Neuron (in vitro differentiated cells): ENCODE measurements around the gene RASSF7.

Source experiments
- H2AFZ ChIP-seq: one replicate; pipeline ENCODE4 v1.6.1; 2013; ENCODE audit warnings: low read depth, mild to moderate bottlenecking, inconsistent platforms, low read length, moderate library complexity
- H3K27me3 ChIP-seq: one replicate; pipeline ENCODE4 v1.6.1; 2013; ENCODE audit warnings: low read length; ENCODE audit not compliant: insufficient read depth
- H3K36me3 ChIP-seq: one replicate; pipeline ENCODE4 v1.6.1; 2013; ENCODE audit warnings: low read length; ENCODE audit not compliant: insufficient read depth
- H3K4me1 ChIP-seq: one replicate; pipeline ENCODE4 v1.6.1; 2013; ENCODE audit warnings: low read length; ENCODE audit not compliant: insufficient read depth
- H3K4me3 ChIP-seq: 2 replicates; pipeline ENCODE4 v1.5.1; 2013; ENCODE audit warnings: mild to moderate bottlenecking, low read length, moderate library complexity
- H3K9me3 ChIP-seq: one replicate; pipeline ENCODE4 v1.6.1; 2013; ENCODE audit warnings: low read length

The RASSF7 gene

DNA sequence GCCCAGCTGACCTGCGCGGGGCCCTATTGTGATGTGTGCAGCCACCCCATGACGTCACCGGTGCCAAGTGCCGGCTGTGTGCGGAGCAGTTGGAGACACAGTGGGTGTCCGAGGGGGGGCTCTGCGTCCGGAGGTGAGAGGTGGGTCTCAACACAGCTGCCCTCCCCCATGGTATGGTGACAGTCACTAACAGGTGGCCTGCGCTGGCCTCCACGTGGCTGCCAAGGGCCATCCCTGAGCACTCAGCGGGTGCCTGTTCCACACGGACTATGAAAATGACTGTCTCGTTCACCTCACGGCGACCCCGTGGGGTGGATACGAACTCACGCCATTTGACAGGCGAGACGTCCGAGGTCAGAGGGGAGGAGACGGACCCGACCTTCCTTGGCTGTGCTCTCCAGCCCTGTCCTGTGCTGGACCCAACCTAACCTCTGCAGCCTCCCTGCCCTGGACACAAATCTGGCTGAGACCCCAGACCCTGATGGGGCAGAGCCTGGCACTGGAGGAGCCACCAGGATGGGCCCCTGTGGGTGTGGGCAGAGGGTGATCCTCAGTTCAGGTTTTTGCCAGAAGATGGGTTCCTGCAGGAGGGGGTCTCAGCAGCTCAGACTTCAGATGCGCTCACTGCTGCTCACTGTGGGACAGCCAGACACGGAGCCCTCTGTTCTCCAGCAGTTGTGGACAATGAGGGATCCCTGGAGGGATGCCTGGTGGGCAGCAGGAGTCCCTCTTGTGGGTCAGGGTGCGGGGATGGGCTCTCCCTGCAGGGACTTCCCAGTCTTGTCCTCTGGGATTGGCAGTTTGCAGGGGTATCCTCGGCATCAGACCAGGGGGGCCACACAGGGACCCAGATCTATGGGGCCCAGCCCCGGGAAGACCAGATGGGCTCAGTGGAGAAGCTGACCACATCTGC is 31.7 kb upstream of the RASSF7 start:
- Histone ChIP-seq H3K4me3 (no peak overlapping the region), H3K9me3 (no peaks in the 10 kb centered on the region)

DNA sequence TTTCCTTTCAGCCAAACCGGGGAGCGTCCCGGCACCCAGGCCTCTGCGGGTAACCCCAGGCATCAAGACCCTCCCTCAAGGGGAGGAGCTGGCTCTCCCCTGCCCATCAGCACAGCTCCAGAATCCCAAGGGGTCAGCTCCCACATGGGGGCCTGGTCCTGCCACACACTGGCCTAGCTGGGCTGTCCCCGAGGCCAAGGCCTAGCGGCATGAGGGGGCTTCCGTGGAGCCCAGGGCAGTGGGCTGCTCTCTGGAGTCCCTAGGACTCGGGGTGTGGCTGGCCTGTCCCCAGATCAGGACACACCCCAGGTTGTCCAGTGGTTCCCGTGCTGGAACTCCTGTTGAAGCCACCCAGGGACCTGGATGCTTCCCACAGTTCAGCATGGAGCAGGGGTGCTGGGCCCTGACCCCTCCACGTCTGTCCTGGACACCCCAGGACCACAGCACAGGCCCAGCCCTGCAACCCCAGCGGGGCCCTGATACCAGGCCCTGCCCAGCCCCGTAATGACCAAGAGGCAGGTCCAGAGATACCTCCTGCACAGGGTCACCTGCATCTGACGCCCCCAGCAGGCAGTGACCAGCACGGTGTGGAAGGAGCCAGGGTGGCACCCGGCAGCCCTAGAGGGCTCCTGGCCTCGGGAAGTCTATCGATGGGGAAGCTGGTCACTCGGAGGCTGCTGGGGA is 30.9 kb upstream of the RASSF7 start:
- Histone ChIP-seq H3K4me3 (no peak overlapping the region), H3K36me3 (peaks cover 30% of the 10 kb centered on the region), H3K27me3 (no peaks in the 10 kb centered on the region), H2AFZ (no peak overlapping the region), H3K4me1 (peaks cover 8% of the 10 kb centered on the region), H3K9me3 (no peaks in the 10 kb centered on the region)

More for the DNA sequence above, 31.7 kb upstream of the RASSF7 start:
- no peaks in the 10 kb centered on the region for H3K27me3 ChIP-seq
- H3K4me1 ChIP-seq, result peaks cover 2% of the 10 kb centered on the region
- H2AFZ ChIP-seq, result no peak overlapping the region
- peaks cover 30% of the 10 kb centered on the region for H3K36me3 ChIP-seq

DNA sequence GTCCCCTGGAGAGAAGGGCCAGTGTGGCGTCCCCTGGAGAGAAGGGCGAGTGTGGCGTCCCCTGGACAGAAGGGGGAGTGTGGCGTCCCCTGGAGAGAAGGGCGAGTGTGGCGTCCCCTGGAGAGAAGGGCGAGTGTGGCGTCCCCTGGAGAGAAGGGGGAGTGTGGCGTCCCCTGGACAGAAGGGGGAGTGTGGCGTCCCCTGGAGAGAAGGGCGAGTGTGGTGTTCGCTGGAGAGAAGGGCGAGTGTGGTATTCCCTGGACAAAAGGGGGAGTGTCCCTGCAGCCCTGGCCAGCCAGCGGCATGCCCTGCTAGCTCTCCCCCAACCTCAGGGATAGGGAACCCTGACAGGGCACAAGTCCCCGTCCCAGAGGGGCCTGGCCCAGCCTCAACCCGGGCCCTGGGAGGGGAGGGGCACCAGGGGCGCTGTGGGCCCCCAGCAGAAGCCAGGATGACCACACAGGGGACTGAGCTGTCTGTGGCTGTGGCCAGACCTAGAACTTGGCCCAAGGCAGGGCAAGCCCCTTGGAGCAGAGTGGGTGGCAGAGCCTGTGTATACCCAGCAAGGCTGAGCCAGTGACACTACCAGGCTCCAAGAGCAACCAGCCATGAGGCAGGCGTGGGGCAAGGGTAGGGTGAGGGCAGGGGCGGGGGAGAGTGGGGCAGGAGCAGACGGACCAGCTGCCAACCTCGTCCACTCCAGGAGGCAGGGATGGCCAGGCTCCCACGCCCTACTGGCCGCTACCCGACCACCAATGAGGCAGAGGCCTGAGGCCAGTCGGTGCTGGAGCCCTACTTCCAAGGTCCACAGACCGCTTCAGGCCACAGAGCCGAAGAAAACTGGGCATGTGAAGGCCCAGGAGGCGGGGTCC is 29.6 kb upstream of the RASSF7 start:
- Histone ChIP-seq H3K9me3 (no peaks in the 10 kb centered on the region), H3K4me1 (peaks cover 8% of the 10 kb centered on the region), H3K36me3 (peaks cover 30% of the 10 kb centered on the region), H3K27me3 (no peaks in the 10 kb centered on the region), H3K4me3 (no peak overlapping the region), H2AFZ (no peak overlapping the region)

DNA sequence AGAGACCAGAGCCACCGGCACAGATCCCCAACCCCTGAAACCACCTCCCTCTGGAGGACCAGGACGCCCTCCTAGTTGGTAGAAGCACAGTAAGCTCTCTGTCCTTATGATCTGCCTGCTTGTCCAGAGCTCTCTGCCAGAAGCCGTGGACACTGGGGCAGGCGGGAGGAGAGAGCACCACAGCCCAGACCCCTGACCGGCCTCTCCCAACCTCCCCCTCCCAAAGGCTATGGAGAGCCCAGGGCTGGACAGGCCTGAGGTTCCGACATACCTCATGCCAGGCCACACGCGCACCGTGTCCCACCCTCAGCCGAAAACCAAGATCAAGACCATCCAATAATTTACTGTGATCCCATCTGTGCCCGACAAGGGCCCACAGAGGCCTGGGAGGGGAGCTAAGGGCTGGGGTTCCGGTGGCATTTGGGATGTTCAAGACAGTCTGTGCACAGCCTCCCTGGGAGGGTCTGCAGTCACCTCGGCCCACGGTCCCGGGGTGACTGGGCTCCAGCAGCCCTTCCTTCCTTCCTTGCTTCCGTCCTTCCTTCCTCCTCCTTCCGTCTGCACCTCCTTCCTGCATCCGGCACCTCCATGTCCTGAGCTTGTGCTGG is 28.7 kb upstream of the RASSF7 start:
- Histone ChIP-seq H3K36me3 (peaks cover 30% of the 10 kb centered on the region), H2AFZ (no peak overlapping the region), H3K4me3 (no peak overlapping the region)

DNA sequence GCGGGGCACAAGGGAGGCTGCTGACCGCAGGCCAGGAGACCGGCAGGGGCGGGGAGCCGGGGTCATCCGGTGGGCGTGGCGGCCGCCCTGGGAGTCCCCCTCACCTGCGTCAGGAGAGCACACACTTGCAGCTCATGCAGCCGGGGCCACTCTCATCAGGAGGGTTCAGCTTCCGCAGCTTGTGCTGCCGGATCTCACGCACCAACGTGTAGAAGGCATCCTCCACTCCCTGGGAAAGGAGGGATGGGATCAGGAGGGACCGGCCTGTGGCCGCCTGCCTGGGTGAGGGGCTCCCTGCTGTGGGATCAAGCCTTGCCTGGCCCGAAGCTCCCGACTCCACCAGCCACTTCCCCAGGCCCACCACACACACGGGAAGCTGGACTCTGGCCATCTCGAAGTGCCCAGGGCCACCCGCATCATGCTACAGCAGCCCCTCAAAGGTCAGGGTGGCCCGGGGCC is 28.2 kb upstream of the RASSF7 start:
- Histone ChIP-seq H2AFZ (no peak overlapping the region), H3K9me3 (no peaks in the 10 kb centered on the region), H3K27me3 (no peaks in the 10 kb centered on the region), H3K4me3 (no peak overlapping the region), H3K4me1 (peaks cover 15% of the 10 kb centered on the region), H3K36me3 (peaks cover 30% of the 10 kb centered on the region)

More for the DNA sequence above, 28.7 kb upstream of the RASSF7 start:
- Histone ChIP-seq H3K27me3 (no peaks in the 10 kb centered on the region), H3K4me1 (peaks cover 10% of the 10 kb centered on the region), H3K9me3 (no peaks in the 10 kb centered on the region)

DNA sequence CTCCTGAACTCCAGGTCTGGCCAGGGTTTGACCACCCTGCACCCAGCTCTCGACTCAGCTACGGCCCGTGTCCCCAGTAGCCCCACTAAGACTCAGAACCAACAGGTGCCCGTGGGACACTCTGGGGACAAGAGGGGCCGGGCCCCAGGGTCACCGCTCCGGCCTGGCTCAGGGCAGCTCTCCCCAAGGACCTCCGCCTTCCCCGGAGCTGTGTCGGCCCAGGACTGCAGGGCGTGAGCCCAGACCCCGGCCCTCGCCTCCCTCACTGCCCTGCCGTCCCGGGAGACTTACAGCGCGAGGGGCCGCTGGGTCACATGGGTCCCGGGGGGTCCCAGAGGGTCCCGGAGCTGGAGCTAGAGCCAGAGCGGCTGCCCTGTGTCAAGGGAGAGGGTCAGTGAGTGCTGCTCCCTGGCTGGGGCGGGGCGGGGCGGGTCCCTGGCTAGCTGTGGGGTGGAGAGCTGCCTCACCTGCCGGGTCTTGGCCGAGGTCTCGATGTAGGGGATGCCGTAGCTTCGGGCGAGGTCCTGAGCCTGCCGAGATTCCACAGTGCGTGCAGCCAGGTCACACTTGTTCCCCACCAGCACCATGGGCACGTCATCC is 27.7 kb upstream of the RASSF7 start:
- no peak overlapping the region for H2AFZ ChIP-seq
- H3K4me1 ChIP-seq, result peaks cover 18% of the 10 kb centered on the region
- H3K36me3 ChIP-seq, result peaks cover 30% of the 10 kb centered on the region
- H3K27me3 ChIP-seq, result no peaks in the 10 kb centered on the region
- H3K4me3 ChIP-seq, result no peak overlapping the region
- no peaks in the 10 kb centered on the region for H3K9me3 ChIP-seq

DNA sequence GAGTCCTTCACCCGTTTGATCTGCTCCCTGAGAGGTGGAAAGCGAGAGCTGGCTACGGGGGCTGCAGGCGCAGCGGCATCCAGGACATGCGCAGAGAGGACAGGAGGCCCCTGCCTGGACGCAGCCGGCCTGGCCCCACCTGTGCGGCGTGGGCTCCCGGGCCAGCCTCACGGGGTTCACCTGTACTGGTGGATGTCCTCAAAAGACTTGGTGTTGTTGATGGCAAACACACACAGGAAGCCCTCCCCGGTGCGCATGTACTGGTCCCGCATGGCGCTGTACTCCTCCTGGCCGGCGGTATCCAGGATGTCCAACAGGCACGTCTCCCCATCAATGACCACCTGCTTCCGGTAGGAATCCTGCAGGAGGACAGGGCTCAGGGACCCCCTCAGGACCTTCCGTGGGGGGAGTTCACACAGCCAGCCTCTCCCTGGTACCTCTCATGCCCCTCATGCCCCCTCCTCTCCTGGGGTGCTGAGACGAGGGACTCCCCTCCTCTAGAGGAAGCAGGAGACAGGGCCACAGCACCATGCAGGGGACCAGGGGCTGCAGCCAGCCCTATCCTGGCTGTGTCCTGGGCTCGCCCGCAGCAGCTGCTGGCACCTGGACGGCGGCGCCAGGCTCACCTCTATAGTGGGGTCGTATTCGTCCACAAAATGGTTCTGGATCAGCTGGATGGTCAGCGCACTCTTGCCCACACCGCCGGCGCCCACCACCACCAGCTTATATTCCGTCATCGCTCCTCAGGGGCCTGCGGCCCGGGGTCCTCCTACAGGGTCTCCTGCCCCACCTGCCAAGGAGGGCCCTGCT is 27.0 kb upstream of the RASSF7 start:
- peak overlapping the region; percentile 91 for H3K4me3 ChIP-seq
- no peak overlapping the region for H2AFZ ChIP-seq
- H3K27me3 ChIP-seq, result no peaks in the 10 kb centered on the region
- H3K9me3 ChIP-seq, result no peaks in the 10 kb centered on the region
- H3K36me3 ChIP-seq, result peaks cover 30% of the 10 kb centered on the region
- peaks cover 18% of the 10 kb centered on the region for H3K4me1 ChIP-seq

DNA sequence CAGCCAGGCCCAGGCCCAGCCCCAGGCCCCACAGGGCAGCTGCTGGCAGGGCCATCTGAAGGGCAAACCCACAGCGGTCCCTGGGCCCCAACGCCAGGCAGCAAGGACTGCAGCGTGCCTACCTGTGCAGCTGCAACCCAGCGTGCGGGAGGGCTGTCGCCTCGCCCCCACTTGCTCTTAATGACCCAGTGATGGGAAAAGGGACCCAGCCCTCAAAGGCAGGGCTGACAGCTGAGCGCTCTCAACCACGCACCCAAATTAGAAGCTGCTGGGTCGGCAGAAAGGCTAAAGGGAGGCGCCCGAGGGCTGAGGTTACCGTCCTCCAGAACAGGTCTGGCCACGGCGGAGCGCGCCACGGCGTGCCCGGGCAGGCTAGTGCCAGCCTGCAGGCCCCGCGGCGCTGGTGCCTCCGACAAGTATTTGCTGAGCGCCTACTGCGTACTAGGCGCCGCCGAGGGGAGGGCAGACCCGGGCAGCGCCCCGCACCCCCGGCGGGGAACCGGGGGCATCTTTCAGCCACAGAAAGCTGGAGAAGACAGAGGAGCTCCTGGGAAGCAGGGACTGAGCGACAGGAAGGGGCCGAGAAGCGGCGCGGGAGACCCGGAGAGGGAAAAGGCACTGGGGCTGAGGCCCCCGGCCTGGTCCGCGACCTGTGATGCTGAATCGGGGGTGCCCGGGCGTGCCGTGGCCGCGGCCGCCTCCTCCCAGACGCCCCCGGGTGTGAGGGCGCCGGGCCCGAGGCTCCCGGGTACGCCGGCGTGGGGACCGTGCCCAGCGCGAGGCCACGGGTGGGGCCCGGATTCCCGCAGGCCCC is 26.2 kb upstream of the RASSF7 start:
- Histone ChIP-seq H2AFZ (no peak overlapping the region), H3K4me1 (peaks cover 18% of the 10 kb centered on the region), H3K27me3 (no peaks in the 10 kb centered on the region), H3K4me3 (peak overlapping the region; percentile 91), H3K36me3 (peaks cover 30% of the 10 kb centered on the region), H3K9me3 (no peaks in the 10 kb centered on the region)

DNA sequence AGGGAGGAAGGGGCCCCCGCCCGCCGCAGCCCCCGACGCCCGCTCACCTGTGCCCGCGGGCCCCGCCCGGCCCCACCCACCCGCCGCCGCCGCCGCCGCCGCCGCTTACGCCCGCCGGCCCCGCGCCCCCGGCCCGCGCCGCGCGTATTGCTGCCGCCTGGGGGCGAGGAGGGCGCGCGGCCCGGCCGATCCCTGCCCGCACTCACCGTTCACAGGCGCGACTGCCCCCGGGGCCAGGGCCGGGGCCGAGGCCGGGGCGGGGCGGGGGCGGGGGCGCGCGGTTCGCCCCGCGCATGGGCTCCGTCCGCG is 25.6 kb upstream of the RASSF7 start:
- Histone ChIP-seq H3K36me3 (peaks cover 29% of the 10 kb centered on the region), H3K4me1 (peaks cover 18% of the 10 kb centered on the region), H3K9me3 (no peaks in the 10 kb centered on the region), H2AFZ (no peak overlapping the region), H3K4me3 (peak overlapping the region; percentile 91), H3K27me3 (no peaks in the 10 kb centered on the region)

DNA sequence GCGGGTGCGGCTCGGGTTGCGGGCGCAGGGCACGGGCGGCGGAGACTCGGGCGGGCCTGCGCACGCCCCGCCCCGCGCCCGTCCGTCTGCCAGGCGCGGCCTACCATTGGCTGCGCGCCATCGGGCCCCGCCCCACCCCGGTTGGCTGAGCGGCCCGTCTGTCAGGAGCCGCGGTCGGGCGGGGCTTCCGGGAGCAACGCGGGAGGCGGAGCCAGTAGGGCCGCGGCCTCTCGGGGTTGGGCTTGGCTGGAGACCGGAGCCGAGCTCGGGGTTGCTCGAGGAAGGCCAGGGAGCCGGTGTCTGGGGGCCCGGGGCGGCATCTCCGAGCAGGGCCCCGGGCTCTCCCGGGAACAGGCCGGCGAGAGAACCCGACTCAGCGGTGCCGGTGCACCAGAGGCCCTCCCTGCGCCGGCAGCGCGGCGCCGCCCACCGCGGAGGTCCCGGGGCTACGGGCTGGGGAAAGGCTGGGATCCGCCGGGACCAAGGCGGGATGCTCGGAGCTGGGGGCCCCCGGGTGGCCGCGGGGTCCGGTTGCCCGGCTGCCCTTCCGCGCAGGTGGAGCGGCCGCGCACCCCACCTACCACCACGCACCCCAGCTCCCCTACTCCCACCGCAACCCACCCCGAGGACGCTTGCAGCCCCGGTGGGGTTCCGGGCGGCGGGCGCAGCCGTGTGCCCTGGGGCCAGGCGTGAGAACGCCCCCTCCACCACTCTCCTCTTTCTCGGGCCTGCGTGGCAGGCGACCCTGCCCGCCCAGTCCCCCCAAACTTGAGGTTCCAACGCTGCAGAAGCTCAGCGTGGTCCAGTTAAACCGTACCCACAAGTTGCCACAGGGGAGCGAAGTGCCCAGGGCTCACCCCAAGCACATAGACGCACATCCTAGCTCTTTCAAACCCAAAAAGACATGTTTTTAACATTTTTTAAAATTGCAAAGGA is 25.0 kb upstream of the RASSF7 start, which contains the start of gene HRAS:
Gene HRAS (minus strand): TSS at position 58 of the 936 bp plus-strand sequence.
- peaks cover 28% of the 10 kb centered on the region for H3K36me3 ChIP-seq
- H3K4me3 ChIP-seq, result peak within 1 kb of the TSS; percentile 91
- no peaks in the 10 kb centered on the region for H3K27me3 ChIP-seq
- no peaks in the 10 kb centered on the region for H3K9me3 ChIP-seq
- peaks cover 22% of the 10 kb centered on the region for H3K4me1 ChIP-seq
- peak within 1 kb of the TSS; percentile 65 for H2AFZ ChIP-seq
